Smooth muscle cell (in vitro differentiated cells): ENCODE measurements around the gene TXNDC16. TPM values are rescaled to one million over a fixed set of nuclear protein-coding genes. Genes with fewer than 3 reads are reported as not detected.
"Not testable (repeated sequence)": the region's sequence is repeated elsewhere in the genome, so short reads cannot be mapped to it uniquely, and the experiment has no call there.

Experiments
- DNase-seq: peaks from one replicate; lab custom pipeline; 2025; ENCODE audit not compliant: unreplicated experiment; lab: John Stamatoyannopoulos, UW
- H2AFZ ChIP-seq: fragments of 200-600 bp; sonication (generic); 2 replicates; pipeline ENCODE4 v1.6.0; 2016; ENCODE audit warnings: antibody characterized with exemption, low read depth, mild to moderate bottlenecking
- H3F3A ChIP-seq: fragments of 200-600 bp; sonication (generic); 2 replicates; pipeline ENCODE4 v1.6.0; 2017; ENCODE audit warnings: antibody characterized with exemption, low read depth
- H3K27ac ChIP-seq: fragments of 200-600 bp; sonication (generic); 2 replicates; pipeline ENCODE4 v1.5.1; 2016; ENCODE audit warnings: low read depth, mild to moderate bottlenecking
- H3K27me3 ChIP-seq: fragments of 200-600 bp; sonication (generic); 2 replicates; pipeline ENCODE4 v1.6.1; 2016; ENCODE audit warnings: low read depth, mild to moderate bottlenecking
- H3K36me3 ChIP-seq: fragments of 200-600 bp; sonication (generic); 2 replicates; pipeline ENCODE4 v1.5.1; 2016; ENCODE audit warnings: low read depth
- H3K4me1 ChIP-seq: fragments of 200-600 bp; sonication (generic); 2 replicates; pipeline ENCODE4 v1.5.1; 2016; ENCODE audit warnings: low read depth
- H3K4me2 ChIP-seq: fragments of 200-600 bp; sonication (generic); 2 replicates; pipeline ENCODE4 v1.6.0; 2016; ENCODE audit warnings: mild to moderate bottlenecking
- H3K4me3 ChIP-seq: fragments of 200-600 bp; sonication (generic); 2 replicates; pipeline ENCODE4 v1.5.1; 2016; ENCODE audit warnings: mild to moderate bottlenecking
- H3K79me2 ChIP-seq: fragments of 200-600 bp; sonication (generic); 2 replicates; pipeline ENCODE4 v1.6.0; 2016; ENCODE audit warnings: low read depth, mild to moderate bottlenecking
- H3K9ac ChIP-seq: fragments of 200-600 bp; sonication (generic); 2 replicates; pipeline ENCODE4 v1.6.0; 2016; ENCODE audit warnings: low read depth
- H3K9me3 ChIP-seq: fragments of 200-600 bp; sonication (generic); replicated peaks from 2 replicates; pipeline ENCODE4 v1.5.1; 2016; ENCODE audit warnings: low read depth
- H4K20me1 ChIP-seq: fragments of 200-600 bp; sonication (generic); 2 replicates; pipeline ENCODE4 v1.6.0; 2016; ENCODE audit warnings: low read depth
- CTCF ChIP-seq: fragments of 200-600 bp; sonication (generic); IDR thresholded peaks from 2 replicates; pipeline ENCODE4 v1.5.1; 2017; ENCODE audit warnings: borderline replicate concordance, mild to moderate bottlenecking, antibody characterized with exemption; ENCODE audit not compliant: insufficient read depth, poor library complexity, severe bottlenecking
- WGBS: methylation state at CpG from one replicate; pipeline ENCODE4 v1.1.7; 2016; ENCODE audit warnings: low lambda C conversion rate; 5-methylcytosine and 5-hydroxymethylcytosine counted together
- polyA plus RNA-seq: library from polyadenylated mRNA; unstranded; fragments of >200 nt; fragmentation: Nextera tagmentation; extraction: Ambion mirVana; gene quantifications from 2 replicates; pipeline ENCODE4 v1.2.1, GENCODE V29; 2016
- total RNA-seq: library from RNA; depleted of rRNA; stranded (reverse); fragments of >200 nt; gene quantifications from 2 replicates; pipeline ENCODE4 v1.2.3, GENCODE V29; 2014

Gene TXNDC16
- total and polyA plus RNA-seq, 2 experiments from 2014 or later = 1.8 to 5.6 TPM

GRCh38 chr14:52485350-52485960, 66.8 kb downstream of the TXNDC16 start:
- Histone ChIP-seq H3K79me2 (no peaks in the 10 kb centered on the region), H3K4me2 (no peak overlapping the region), H3F3A (no peaks in the 10 kb centered on the region), H3K9me3 (no peaks in the 10 kb centered on the region), H3K27me3 (no peaks in the 10 kb centered on the region), H3K9ac (no peak overlapping the region), H3K27ac (no peak overlapping the region), H3K4me3 (no peak overlapping the region), H3K4me1 (no peaks in the 10 kb centered on the region), H3K36me3 (no peaks in the 10 kb centered on the region), H4K20me1 (no peaks in the 10 kb centered on the region), H2AFZ (no peak overlapping the region)
- 84% methylated on average over 4 of the region's 4 CpGs for WGBS
- TF ChIP-seq CTCF = no peak
- DNase-seq = no peak

- no peaks in the 10 kb centered on the region for H3K4me1 ChIP-seq
- H3K9me3 ChIP-seq = no peaks in the 10 kb centered on the region
- TF ChIP-seq CTCF = no peak
These were observed 70.4 kb downstream of the TXNDC16 start for GRCh38 chr14:52481864-52482263.

GRCh38 chr14:52473557-52473956, 78.7 kb downstream of the TXNDC16 start:
- H3K36me3 ChIP-seq = no peaks in the 10 kb centered on the region
- no peaks in the 10 kb centered on the region for H3K79me2 ChIP-seq
- no peak overlapping the region for H2AFZ ChIP-seq
- H3K4me2 ChIP-seq = no peak overlapping the region
- H3K27ac ChIP-seq = no peak overlapping the region
- no peaks in the 10 kb centered on the region for H3F3A ChIP-seq
- no peaks in the 10 kb centered on the region for H4K20me1 ChIP-seq
- no peak overlapping the region for H3K9ac ChIP-seq
- H3K4me1 ChIP-seq = no peaks in the 10 kb centered on the region
- peak; percentile 46 for TF ChIP-seq CTCF
- 63% methylated on average over 1 of the region's 1 CpG for WGBS
- no peaks in the 10 kb centered on the region for H3K27me3 ChIP-seq
- H3K9me3 ChIP-seq = no peaks in the 10 kb centered on the region
- no peak for DNase-seq
- H3K4me3 ChIP-seq = no peak overlapping the region

More at GRCh38 chr14:52481864-52482263, 70.4 kb downstream of the TXNDC16 start:
- no peaks in the 10 kb centered on the region for H3K27me3 ChIP-seq
- no peak overlapping the region for H2AFZ ChIP-seq
- H3K79me2 ChIP-seq = no peaks in the 10 kb centered on the region
- DNase-seq = no peak
- H3K9ac ChIP-seq = no peak overlapping the region
- H3K36me3 ChIP-seq = no peaks in the 10 kb centered on the region
- no peak overlapping the region for H3K27ac ChIP-seq
- H4K20me1 ChIP-seq = no peaks in the 10 kb centered on the region
- no peaks in the 10 kb centered on the region for H3F3A ChIP-seq
- H3K4me2 ChIP-seq = no peak overlapping the region
- H3K4me3 ChIP-seq = no peak overlapping the region

GRCh38 chr14:52472728-52473127, 79.6 kb downstream of the TXNDC16 start:
- no peaks in the 10 kb centered on the region for H3K79me2 ChIP-seq
- no peaks in the 10 kb centered on the region for H3K27me3 ChIP-seq
- no peaks in the 10 kb centered on the region for H3F3A ChIP-seq
- no peak for DNase-seq
- 95% methylated on average over 6 of the region's 6 CpGs for WGBS
- no peaks in the 10 kb centered on the region for H3K9me3 ChIP-seq
- H3K4me3 ChIP-seq = no peak overlapping the region
- no peaks in the 10 kb centered on the region for H4K20me1 ChIP-seq
- TF ChIP-seq CTCF = no peak
- no peaks in the 10 kb centered on the region for H3K4me1 ChIP-seq
- H3K9ac ChIP-seq = no peak overlapping the region
- no peaks in the 10 kb centered on the region for H3K36me3 ChIP-seq
- no peak overlapping the region for H3K27ac ChIP-seq
- H3K4me2 ChIP-seq = no peak overlapping the region
- no peak overlapping the region for H2AFZ ChIP-seq

GRCh38 chr14:52472251-52472650, 80.1 kb downstream of the TXNDC16 start:
- H3K4me1 ChIP-seq, H3K9me3 ChIP-seq, DNase-seq, H3K27me3 ChIP-seq, H3K4me3 ChIP-seq, H3K36me3 ChIP-seq, H3F3A ChIP-seq, H3K4me2 ChIP-seq, H3K27ac ChIP-seq, H2AFZ ChIP-seq, H4K20me1 ChIP-seq, H3K9ac ChIP-seq, H3K79me2 ChIP-seq: not testable (repeated sequence)
- 70% methylated on average over 13 of the region's 13 CpGs for WGBS
